ENCODE results near the gene STAT2.

DNA sequence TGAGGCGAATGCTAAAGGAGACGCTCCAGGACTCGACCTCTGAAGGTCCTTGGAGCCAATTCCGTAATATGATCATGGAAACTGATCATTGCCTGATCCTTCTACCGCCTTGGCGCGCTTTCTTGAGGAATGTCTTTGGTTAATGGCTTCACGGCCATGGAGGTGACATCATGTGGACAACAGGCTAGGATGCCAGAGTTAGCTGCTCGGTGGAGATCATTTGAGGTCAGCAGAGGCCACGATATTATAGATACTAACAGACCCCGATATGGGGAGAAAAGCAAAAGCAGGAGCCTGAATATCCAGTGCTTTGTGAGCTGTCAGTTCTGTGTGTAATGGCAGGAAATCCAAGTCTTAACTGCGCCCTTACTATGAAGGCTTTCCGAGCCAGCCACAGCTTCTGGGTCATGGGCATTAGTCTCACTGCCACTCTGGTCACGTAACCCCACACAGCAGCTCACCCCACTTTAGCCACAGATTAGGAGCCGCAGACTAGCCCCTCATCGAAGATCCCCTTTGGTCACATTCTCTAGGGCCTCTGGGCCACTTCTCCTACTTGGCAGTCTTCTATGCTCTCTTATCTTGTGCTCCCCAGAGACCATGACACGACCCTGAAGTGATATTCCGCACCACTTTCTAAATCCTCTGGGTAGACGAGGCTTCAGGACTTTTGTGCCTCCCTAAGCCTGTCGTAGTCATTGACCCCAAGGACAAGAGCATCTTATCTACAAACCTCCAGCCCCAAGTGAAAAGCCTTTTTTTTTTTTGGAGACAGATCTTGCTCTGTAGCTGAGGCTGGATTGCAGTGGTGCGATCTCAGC lies 59.1 kb downstream of the STAT2 start:
- TF ChIP-seq POLR2AphosphoS5 (IDR thresholded peaks at IDR 0.05; ENCODE audit: borderline replicate concordance, low read depth, low read length) (no peak), EZH2 (IDR thresholded peaks at IDR 0.05) (no peak)

Measured in SK-N-MC (cell line).